Measurements from ENCODE around the gene OSTM1. TPM values are rescaled to one million over a fixed set of nuclear protein-coding genes. Genes with fewer than 3 reads are reported as not detected.
A peak's percentile ranks its signal among the peaks of the same experiment; 100 is the strongest.

The OSTM1 gene
- total and polyA plus RNA-seq, 2 of the 13 experiments (the other 11 are each of a cell fraction or from before 2014, with no cell fraction given), result 8.7 to 20.5 TPM

GRCh38 chr6:108001696-108002231 is 72.8 kb downstream of the OSTM1 start (continued):
- peak; percentile 43; the same call in 1 of the 2 replicates for TF ChIP-seq HNF1B (CRISPR knock-in tag; IDR thresholded peaks at IDR 0.05)
- peak; percentile 68 for TF ChIP-seq MAX (IDR thresholded peaks at IDR 0.05)
- TF ChIP-seq ARID3A (IDR thresholded peaks at IDR 0.05; ENCODE audit: low read depth, low read length), result peak; percentile 69
- peak; percentile 50; the same call in 1 of the 2 replicates for TF ChIP-seq ZMYM3 (CRISPR knock-in tag; IDR thresholded peaks at IDR 0.05)
- TF ChIP-seq IRX3 (CRISPR knock-in tag; IDR thresholded peaks at IDR 0.05; ENCODE audit: borderline replicate concordance, low read depth), result no peak
- no peak for TF ChIP-seq LCORL (IDR thresholded peaks at IDR 0.05)
- peak; percentile 54; the same call in 1 of the 2 replicates for TF ChIP-seq LCORL (CRISPR knock-in tag; IDR thresholded peaks at IDR 0.05)
- TF ChIP-seq MNT (IDR thresholded peaks at IDR 0.05), result peak; percentile 9; the same call in 1 of the 2 replicates
- no peak for TF ChIP-seq JUNB (CRISPR knock-in tag; IDR thresholded peaks at IDR 0.05; ENCODE audit: borderline replicate concordance)
- 0 out of 2 replicates have a peak, but pooled peaks have one; percentile 66 for TF ChIP-seq MTERF4 (CRISPR knock-in tag; IDR thresholded peaks at IDR 0.05)
- TF ChIP-seq NR2F1 (CRISPR knock-in tag; IDR thresholded peaks at IDR 0.05), result peak in 1 of 2 experiments; percentile 59; a peak in 2 of 4 replicates
- peak; percentile 75 for TF ChIP-seq PAXIP1 (CRISPR knock-in tag; conservative IDR thresholded peaks at IDR 0.05)
- TF ChIP-seq KMT2A (CRISPR knock-in tag; IDR thresholded peaks at IDR 0.05), result no peak
- TF ChIP-seq TAF1 (CRISPR knock-in tag; IDR thresholded peaks at IDR 0.05), result peak; percentile 69
- no peak for TF ChIP-seq PHF5A (CRISPR knock-in tag; IDR thresholded peaks at IDR 0.05; ENCODE audit: low read depth, unreplicated experiment)
- TF ChIP-seq ZSCAN29 (CRISPR knock-in tag; conservative IDR thresholded peaks at IDR 0.05), result 0 out of 2 replicates have a peak, but pooled peaks have one; percentile 53
- no peak for TF ChIP-seq ZZZ3 (CRISPR knock-in tag; IDR thresholded peaks at IDR 0.05; ENCODE audit: borderline replicate concordance)
- TF ChIP-seq KMT2B (CRISPR knock-in tag; IDR thresholded peaks at IDR 0.05), result peak; percentile 9; the same call in 1 of the 2 replicates
- peak; percentile 52; the same call in 1 of the 2 replicates for TF ChIP-seq ZMYM2 (CRISPR knock-in tag; IDR thresholded peaks at IDR 0.05)
- peak; percentile 72 for TF ChIP-seq PITX1 (CRISPR knock-in tag; IDR thresholded peaks at IDR 0.05)
